ENCODE data around the gene IFT88.

IFT88 gene

GRCh38 chr13:20686863-20687579 lies 120.1 kb downstream of the IFT88 start:
- no peak for DNase-seq

GRCh38 chr13:20689291-20689690 lies 122.3 kb downstream of the IFT88 start:
- no peak for DNase-seq

GRCh38 chr13:20691616-20692015 lies 124.7 kb downstream of the IFT88 start:
- DNase-seq, result no peak

GRCh38 chr13:20696073-20696472 lies 129.1 kb downstream of the IFT88 start:
- DNase-seq, result no peak

- no peak for DNase-seq
Observed at GRCh38 chr13:20699715-20700114, 132.8 kb downstream of the IFT88 start.

- no peak for DNase-seq
Observed at GRCh38 chr13:20700288-20700687, 133.3 kb downstream of the IFT88 start.

GRCh38 chr13:20701461-20701860 lies 134.5 kb downstream of the IFT88 start:
- no peak for DNase-seq

GRCh38 chr13:20702530-20702914 lies 135.6 kb downstream of the IFT88 start:
- no peak for DNase-seq

- peak; percentile 37 for DNase-seq
Observed at GRCh38 chr13:20702915-20703779, 136.2 kb downstream of the IFT88 start, which contains the start of gene IL17D. Gene IL17D, plus strand, starts transcription at chr13:20703699. Its CDS starts 303 bp downstream, at chr13:20704002.

- DNase-seq, result peak; percentile 79
Observed at GRCh38 chr13:20703780-20704458, 137.0 kb downstream of the IFT88 start.

GRCh38 chr13:20704459-20705069 lies 137.6 kb downstream of the IFT88 start:
- DNase-seq, result no peak

- no peak for DNase-seq
Observed at GRCh38 chr13:20706661-20707060, 139.7 kb downstream of the IFT88 start.

- no peak for DNase-seq
Observed at GRCh38 chr13:20708216-20708615, 141.3 kb downstream of the IFT88 start.

GRCh38 chr13:20709369-20709768 lies 142.4 kb downstream of the IFT88 start:
- no peak for DNase-seq

GRCh38 chr13:20709782-20710181 lies 142.8 kb downstream of the IFT88 start:
- no peak for DNase-seq

GRCh38 chr13:20711301-20712044 lies 144.5 kb downstream of the IFT88 start:
- DNase-seq, result no peak

GRCh38 chr13:20713014-20713376 lies 146.0 kb downstream of the IFT88 start:
- no peak for DNase-seq

- no peak for DNase-seq
Observed at GRCh38 chr13:20713751-20714150, 146.8 kb downstream of the IFT88 start.

GRCh38 chr13:20714161-20714560 lies 147.2 kb downstream of the IFT88 start:
- no peak for DNase-seq

- no peak for DNase-seq
Observed at GRCh38 chr13:20714563-20715329, 147.8 kb downstream of the IFT88 start.

- no peak for DNase-seq
Observed at GRCh38 chr13:20715330-20715712, 148.4 kb downstream of the IFT88 start.

- no peak for DNase-seq
Observed at GRCh38 chr13:20716951-20717350, 150.0 kb downstream of the IFT88 start.

Measured in activated naive CD4-positive, alpha-beta T cell treated with Interleukin-2 at 50 U/mL for 16 hours (primary cell).